ENCODE measurements around the gene LYST. TPM values are rescaled to one million over a fixed set of nuclear protein-coding genes. Genes with fewer than 3 reads are reported as not detected.

Gene LYST
- total and polyA plus RNA-seq, 2 of the 4 experiments (the other 2 are of a cell fraction): 2.2 to 7.2 TPM

- no peak overlapping the region for H2BK120ac ChIP-seq (ENCODE audit: low read depth, low read length)
- H3K4me3 ChIP-seq (ENCODE audit: insufficient read depth, low read depth, low read length): no peak overlapping the region
- no peak overlapping the region for H2BK20ac ChIP-seq (ENCODE audit: low read depth, low read length)
- ChIA-PET CTCF (no interaction called here), POLR2A (ENCODE audit: unreplicated experiment) (interaction anchor here (0.5 kb wide), 1 partner anchor 9 kb away, joined by 11 read pairs; no protein-coding TSS in a partner anchor)
- H2AK5ac ChIP-seq (ENCODE audit: low read depth, low read length): no peak overlapping the region
- H4K8ac ChIP-seq (ENCODE audit: low read depth in 2 of 2, low read length in 2 of 2): no peak overlapping the region
- no peak overlapping the region for H2BK5ac ChIP-seq (ENCODE audit: low read depth, low read length, poor library complexity, severe bottlenecking)
- dilution Hi-C loops (cut with HindIII; ENCODE audit: low sequenced_read_pairs, unreplicated experiment) (no loop called here), in situ Hi-C loops (cut with MboI; ENCODE audit: low sequenced_read_pairs) (no loop called here), intact Hi-C loops (cut with micrococcal nuclease) (no loop called here)
- no peaks in the 10 kb centered on the region for H3K4me1 ChIP-seq (ENCODE audit: control insufficient read depth, insufficient read depth, low read length)
- H2AK9ac ChIP-seq (replicated peaks; ENCODE audit: low read depth, low read length, poor library complexity): no peak overlapping the region
- H3K36me3 ChIP-seq (ENCODE audit: control insufficient read depth, insufficient read depth, low read length): no peaks in the 10 kb centered on the region
- no peak overlapping the region for H3K14ac ChIP-seq (replicated peaks; ENCODE audit: low read depth, low read length)
- no peak overlapping the region for H3K23ac ChIP-seq (ENCODE audit: low read depth, low read length)
- H3K56ac ChIP-seq (ENCODE audit: extremely low read depth, insufficient read depth, low read length): no peak overlapping the region
- no peaks in the 10 kb centered on the region for H4K20me1 ChIP-seq (ENCODE audit: insufficient read depth, low read length)
- BruUV-seq (replicated peaks): no TSS peak
- no peak overlapping the region for H3K4me2 ChIP-seq (ENCODE audit: low read depth, low read length)
- DNase-seq: no peak
- no peaks in the 10 kb centered on the region for H3K9me3 ChIP-seq (ENCODE audit: control insufficient read depth, insufficient read depth, low read length)
- no CpG with 5 or more reads among the region's 2 CpGs for WGBS, 2 experiments (ENCODE audit: extremely low coverage in 2 of 2, insufficient read length in 1 of 2)
- no peak overlapping the region for H2AFZ ChIP-seq (replicated peaks; ENCODE audit: low read length, poor library complexity)
- no peak overlapping the region for H4K5ac ChIP-seq (ENCODE audit: low read depth, low read length)
- no peaks in the 10 kb centered on the region for H3K79me1 ChIP-seq (ENCODE audit: low read depth in 1 of 2, low read length in 2 of 2)
- no peak overlapping the region for H3K18ac ChIP-seq (ENCODE audit: low read depth, low read length)
- ATAC-seq (ENCODE audit: low read depth): no peak
- H3K27ac ChIP-seq (ENCODE audit: insufficient read depth, low read length): no peak overlapping the region
- peaks cover 8% of the 10 kb centered on the region for H3K27me3 ChIP-seq (ENCODE audit: control insufficient read depth, insufficient read depth, low read length)
- no peak for TF ChIP-seq FOS (IDR thresholded peaks at IDR 0.05; ENCODE audit: low read depth, low read length)
- TF ChIP-seq RFX5 (IDR thresholded peaks at IDR 0.05; ENCODE audit: low read depth, low read length): no peak
- TF ChIP-seq SMC3 (IDR thresholded peaks at IDR 0.05; ENCODE audit: low read depth, low read length): no peak
- no peak for TF ChIP-seq MAFK (IDR thresholded peaks at IDR 0.05; ENCODE audit: low read depth, low read length)
- TF ChIP-seq NFE2L2 (IDR thresholded peaks at IDR 0.05; ENCODE audit: low read depth, low read length): no peak
- TF ChIP-seq, protein P1, sequence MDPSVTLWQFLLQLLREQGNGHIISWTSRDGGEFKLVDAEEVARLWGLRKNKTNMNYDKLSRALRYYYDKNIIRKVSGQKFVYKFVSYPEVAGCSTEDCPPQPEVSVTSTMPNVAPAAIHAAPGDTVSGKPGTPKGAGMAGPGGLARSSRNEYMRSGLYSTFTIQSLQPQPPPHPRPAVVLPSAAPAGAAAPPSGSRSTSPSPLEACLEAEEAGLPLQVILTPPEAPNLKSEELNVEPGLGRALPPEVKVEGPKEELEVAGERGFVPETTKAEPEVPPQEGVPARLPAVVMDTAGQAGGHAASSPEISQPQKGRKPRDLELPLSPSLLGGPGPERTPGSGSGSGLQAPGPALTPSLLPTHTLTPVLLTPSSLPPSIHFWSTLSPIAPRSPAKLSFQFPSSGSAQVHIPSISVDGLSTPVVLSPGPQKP (IDR thresholded peaks at IDR 0.05; ENCODE audit: borderline replicate concordance, low read depth, low read length): no peak
- TF ChIP-seq RAD21 (IDR thresholded peaks at IDR 0.05; ENCODE audit: low read length): no peak
- TF ChIP-seq POLR2A (IDR thresholded peaks at IDR 0.05; ENCODE audit: low read depth, low read length): no peak
- TF ChIP-seq USF2 (IDR thresholded peaks at IDR 0.05; ENCODE audit: low read depth, low read length): no peak
- no peak for TF ChIP-seq MXI1 (IDR thresholded peaks at IDR 0.05; ENCODE audit: borderline replicate concordance, low read depth, low read length)
- no peak for TF ChIP-seq CEBPB (IDR thresholded peaks at IDR 0.05; ENCODE audit: low read depth, low read length)
- TF ChIP-seq CHD1 (IDR thresholded peaks at IDR 0.05; ENCODE audit: low read depth, low read length): no peak
- no peak for TF ChIP-seq CTCF (conservative IDR thresholded peaks at IDR 0.05; ENCODE audit: low read depth, low read length)
- TF ChIP-seq RCOR1 (IDR thresholded peaks at IDR 0.05; ENCODE audit: insufficient replicate concordance, low read length): no peak
- TF ChIP-seq MAZ (IDR thresholded peaks at IDR 0.05; ENCODE audit: borderline replicate concordance, low read depth, low read length): no peak
- no peak for TF ChIP-seq BHLHE40 (IDR thresholded peaks at IDR 0.05; ENCODE audit: low read depth, low read length)
- H2BK15ac ChIP-seq (ENCODE audit: low read depth, low read length): no peak overlapping the region
- H3K4ac ChIP-seq (ENCODE audit: low read depth, low read length): no peak overlapping the region
- H4K91ac ChIP-seq (ENCODE audit: insufficient read depth, low read depth, low read length): no peak overlapping the region
- H3K9me1 ChIP-seq (ENCODE audit: insufficient read depth, low read length): 0 out of 2 replicates have a peak, but pooled peaks cover 2% of the 10 kb centered on the region
- H3K9ac ChIP-seq (ENCODE audit: low read depth, low read length): no peak overlapping the region
Observed at GRCh38 chr1:235893840-235894239, 27.1 kb upstream of the LYST start.

Data from IMR-90 (cell line).